Cardiac septum (tissue), 1 donor: ENCODE measurements around the gene QSOX1. TPM values are rescaled to one million over a fixed set of nuclear protein-coding genes. Genes with fewer than 3 reads are reported as not detected.

Experiments used
- DNase-seq: peaks from one replicate; pipeline ENCODE4 v3.0.0-alpha.2; 2020; ENCODE audit warnings: low spot score
- intact Hi-C: fragments of 100-400 bp; cut with DNase I; formaldehyde crosslinking; loops from one replicate; pipeline ENCODE4 v1.14.0; 2022
- total RNA-seq: library from RNA; stranded (reverse); fragmentation: NEBNext Ultra II Directional; extraction: Animal tissue kit (Norgen Biotek cat#: 25700); gene quantifications from one replicate; pipeline ENCODE4 v1.2.1, GENCODE V29; 2021
- donor health status: DM: no; HTN: no; CAD: no.

The QSOX1 gene
- total RNA-seq, 1 donor from 2014 or later, result 106 TPM

- DNase-seq, result no peak
- intact Hi-C loops, result loop anchor here (5.0 kb wide), 1 partner anchor 49 kb away; no protein-coding TSS in a partner anchor
Observed at GRCh38 chr1:180166436-180166800, 11.7 kb downstream of the QSOX1 start.

- DNase-seq, result peak; percentile 60
- intact Hi-C loops, result loop anchor here (5.0 kb wide), 1 partner anchor 50 kb away; no protein-coding TSS in a partner anchor
Observed at GRCh38 chr1:180167021-180167701, 12.5 kb downstream of the QSOX1 start.

GRCh38 chr1:180167721-180168467 is 13.2 kb downstream of the QSOX1 start:
- DNase-seq, result peak; percentile 75
- intact Hi-C loops, result loop anchor here (5.0 kb wide), 1 partner anchor 51 kb away; no protein-coding TSS in a partner anchor

- DNase-seq, result peak; percentile 77
- intact Hi-C loops, result loop anchor here (5.0 kb wide), 1 partner anchor 52 kb away; no protein-coding TSS in a partner anchor
Observed at GRCh38 chr1:180168786-180169639, 14.3 kb downstream of the QSOX1 start.

- no peak for DNase-seq
- intact Hi-C loops, result loop anchor here (5.0 to 10.0 kb wide), 3 partner anchors 52 to 297 kb away; partner anchors contain the start of gene CEP350
Observed at GRCh38 chr1:180169640-180170195, 15.0 kb downstream of the QSOX1 start.

GRCh38 chr1:180170546-180171151 is 16.0 kb downstream of the QSOX1 start:
- no peak for DNase-seq
- intact Hi-C loops, result loop anchor here (5.0 to 10.0 kb wide), 2 partner anchors 216 to 298 kb away; partner anchors contain the start of gene CEP350

GRCh38 chr1:180171691-180172090 is 17.0 kb downstream of the QSOX1 start:
- intact Hi-C loops, result loop anchor here (5.0 to 10.0 kb wide), 2 partner anchors 217 to 299 kb away; partner anchors contain the start of gene CEP350
- DNase-seq, result no peak

- intact Hi-C loops, result loop anchor here (5.0 to 10.0 kb wide), 2 partner anchors 219 to 301 kb away; partner anchors contain the start of gene CEP350
- DNase-seq, result no peak
Observed at GRCh38 chr1:180173451-180173850, 18.8 kb downstream of the QSOX1 start.

GRCh38 chr1:180173952-180174351 is 19.3 kb downstream of the QSOX1 start:
- DNase-seq, result peak; percentile 89

GRCh38 chr1:180175291-180175690 is 20.6 kb downstream of the QSOX1 start:
- intact Hi-C loops, result loop anchor here (5.0 to 10.0 kb wide), 2 partner anchors 68 to 220 kb away; partner anchors contain the start of gene CEP350
- peak; percentile 43 for DNase-seq

More at GRCh38 chr1:180173952-180174351, 19.3 kb downstream of the QSOX1 start:
- intact Hi-C loops, result loop anchor here (5.0 to 10.0 kb wide), 2 partner anchors 219 to 302 kb away; partner anchors contain the start of gene CEP350

GRCh38 chr1:180175806-180176205 is 21.1 kb downstream of the QSOX1 start:
- peak; percentile 76 for DNase-seq
- intact Hi-C loops, result loop anchor here (5.0 to 10.0 kb wide), 2 partner anchors 69 to 221 kb away; partner anchors contain the start of gene CEP350

- DNase-seq, result peak; percentile 66
- intact Hi-C loops, result loop anchor here (5.0 to 10.0 kb wide), 2 partner anchors 70 to 222 kb away; partner anchors contain the start of gene CEP350
Observed at GRCh38 chr1:180176965-180177364, 22.3 kb downstream of the QSOX1 start.

- peak; percentile 27 for DNase-seq
- intact Hi-C loops, result loop anchor here (5.0 to 10.0 kb wide), 2 partner anchors 71 to 223 kb away; partner anchors contain the start of gene CEP350
Observed at GRCh38 chr1:180177931-180178330, 23.3 kb downstream of the QSOX1 start.

- peak; percentile 86 for DNase-seq
- intact Hi-C loops, result loop anchor here (5.0 to 10.0 kb wide), 2 partner anchors 71 to 224 kb away; partner anchors contain the start of gene CEP350
Observed at GRCh38 chr1:180178511-180179161, 24.0 kb downstream of the QSOX1 start.

- intact Hi-C loops, result loop anchor here (5.0 to 10.0 kb wide), 2 partner anchors 72 to 225 kb away; partner anchors contain the start of gene CEP350
- peak; percentile 55 for DNase-seq
Observed at GRCh38 chr1:180179162-180179957, 24.7 kb downstream of the QSOX1 start.

GRCh38 chr1:180181048-180181447 is 26.4 kb downstream of the QSOX1 start:
- peak; percentile 60 for DNase-seq
- intact Hi-C loops, result no loop called here
